ENCODE results near the gene SSBP4.

The SSBP4 gene

DNA sequence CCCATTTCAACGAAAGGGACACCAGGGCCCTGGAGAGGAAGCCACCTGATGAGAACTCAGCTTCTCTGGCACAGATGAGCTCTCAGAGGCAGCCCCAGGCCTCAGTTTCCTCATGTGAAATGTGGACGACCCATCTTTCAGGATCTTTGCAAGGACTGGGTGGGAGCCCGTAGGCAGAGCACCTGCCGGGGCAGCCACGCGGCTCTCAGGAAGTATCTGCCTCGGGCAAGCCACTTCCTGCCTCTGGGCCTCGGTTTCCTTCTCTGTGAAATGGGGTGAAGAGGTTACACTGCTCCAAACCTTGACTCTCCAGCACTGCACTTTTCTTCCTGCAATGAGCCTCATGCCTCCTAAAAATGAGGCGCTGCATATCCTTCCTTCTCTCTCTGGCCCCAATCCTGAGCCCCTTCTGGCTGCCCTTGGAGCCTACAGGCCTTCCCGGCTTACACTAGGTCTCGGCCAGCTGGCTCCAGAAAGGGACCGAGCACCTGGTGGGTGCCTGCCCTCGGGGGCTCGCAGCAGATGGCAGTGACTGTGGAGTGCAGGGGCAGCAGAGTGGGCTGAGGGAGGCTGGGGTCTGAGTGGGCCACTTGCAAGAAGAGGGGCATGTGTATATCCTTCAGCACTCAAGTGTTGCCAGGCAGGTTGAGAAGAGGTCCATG lies 3.5 kb downstream of the SSBP4 start:
- peak; percentile 60 for DNase-seq

DNA sequence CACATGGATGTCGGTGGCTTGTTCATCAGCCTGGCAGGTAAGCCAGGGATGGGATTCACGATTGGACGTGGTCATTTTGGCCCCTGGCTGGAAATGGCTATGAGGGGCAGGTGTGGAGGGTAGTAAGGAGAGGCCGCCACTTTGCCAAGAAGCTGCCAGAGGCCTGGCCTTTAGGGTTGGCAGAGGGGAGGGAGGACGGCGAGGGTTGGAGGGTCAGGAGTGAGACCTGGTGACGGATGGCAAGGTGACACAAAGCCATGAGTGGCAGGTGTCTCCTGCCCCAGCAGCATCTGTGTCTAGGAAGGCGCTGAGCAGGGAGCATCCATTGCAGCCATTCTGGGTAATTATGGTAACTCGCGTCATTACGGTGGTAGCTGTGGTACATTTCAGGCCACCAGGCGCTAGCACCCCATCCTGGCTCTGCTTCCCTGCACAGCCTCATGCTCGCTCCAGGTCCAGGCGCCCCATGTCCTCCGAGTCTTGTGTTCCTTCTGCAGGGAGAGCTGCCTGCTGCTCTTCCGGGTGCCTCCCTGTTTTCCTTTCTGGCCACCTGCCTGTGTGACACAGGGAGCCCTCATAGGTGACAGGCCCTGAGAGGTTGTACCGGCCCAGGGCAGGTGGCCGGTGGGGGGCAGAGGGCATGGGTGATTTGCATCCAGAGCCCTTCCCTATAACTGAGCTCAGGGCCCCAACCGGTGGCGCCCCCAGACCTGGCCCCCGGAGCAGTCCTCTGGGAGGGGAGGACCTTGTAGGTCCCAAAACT lies 4.2 kb downstream of the SSBP4 start:
- no peak for DNase-seq

- DNase-seq = no peak
Observed at GRCh38 chr19:18424122-18424889, 5.1 kb downstream of the SSBP4 start.

DNA sequence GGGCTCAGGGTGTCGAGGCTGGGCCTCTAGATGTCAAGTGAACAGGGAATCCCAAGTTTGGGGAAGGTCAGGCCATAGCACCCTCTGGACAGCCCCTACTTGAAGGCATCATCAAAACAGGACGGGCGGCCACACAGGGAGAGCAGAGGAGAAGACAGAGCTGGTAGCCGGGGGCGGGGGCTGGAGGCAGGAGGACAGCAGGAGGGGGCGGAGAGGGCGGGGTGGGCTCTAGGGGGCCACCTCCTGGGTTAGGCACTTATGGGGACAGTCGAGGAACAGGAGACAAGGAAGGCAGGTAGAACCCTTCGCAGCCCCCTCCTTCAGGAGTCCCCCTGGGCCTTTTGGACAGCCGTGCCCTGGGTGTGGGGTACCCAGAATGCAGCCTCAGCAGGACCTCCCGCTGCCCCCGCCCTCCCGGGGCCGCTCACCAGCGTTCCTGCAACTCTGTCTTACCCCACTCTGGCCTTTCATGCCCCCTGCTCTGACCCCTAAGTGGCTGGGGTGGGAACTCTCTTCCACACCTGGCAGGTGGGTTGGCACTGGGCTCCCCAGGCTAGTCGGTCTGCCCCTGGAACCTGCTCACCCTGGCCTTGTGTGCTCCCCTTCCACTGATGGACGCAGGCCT lies 5.8 kb downstream of the SSBP4 start:
- no peak for DNase-seq

GRCh38 chr19:18425515-18426415 lies 6.6 kb downstream of the SSBP4 start:
- DNase-seq = no peak

DNA sequence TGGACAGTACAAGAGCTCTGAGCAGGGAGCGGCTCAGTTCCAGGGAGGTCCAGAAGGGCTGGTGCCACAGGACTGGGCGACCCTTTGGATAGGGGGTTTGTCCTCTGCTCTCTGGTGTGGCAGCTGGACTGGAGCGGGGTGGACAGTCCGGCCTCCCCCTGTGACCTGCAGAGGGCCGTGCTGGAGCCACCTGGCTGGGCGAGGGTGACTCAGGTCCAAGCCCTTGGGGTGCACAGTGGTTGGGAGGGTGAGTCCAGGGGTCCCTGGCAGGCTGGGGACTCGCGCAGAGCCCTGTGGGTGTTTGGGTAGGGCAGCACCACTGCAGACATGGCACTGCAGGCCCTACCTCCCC lies 7.2 kb downstream of the SSBP4 start:
- DNase-seq = no peak

DNA sequence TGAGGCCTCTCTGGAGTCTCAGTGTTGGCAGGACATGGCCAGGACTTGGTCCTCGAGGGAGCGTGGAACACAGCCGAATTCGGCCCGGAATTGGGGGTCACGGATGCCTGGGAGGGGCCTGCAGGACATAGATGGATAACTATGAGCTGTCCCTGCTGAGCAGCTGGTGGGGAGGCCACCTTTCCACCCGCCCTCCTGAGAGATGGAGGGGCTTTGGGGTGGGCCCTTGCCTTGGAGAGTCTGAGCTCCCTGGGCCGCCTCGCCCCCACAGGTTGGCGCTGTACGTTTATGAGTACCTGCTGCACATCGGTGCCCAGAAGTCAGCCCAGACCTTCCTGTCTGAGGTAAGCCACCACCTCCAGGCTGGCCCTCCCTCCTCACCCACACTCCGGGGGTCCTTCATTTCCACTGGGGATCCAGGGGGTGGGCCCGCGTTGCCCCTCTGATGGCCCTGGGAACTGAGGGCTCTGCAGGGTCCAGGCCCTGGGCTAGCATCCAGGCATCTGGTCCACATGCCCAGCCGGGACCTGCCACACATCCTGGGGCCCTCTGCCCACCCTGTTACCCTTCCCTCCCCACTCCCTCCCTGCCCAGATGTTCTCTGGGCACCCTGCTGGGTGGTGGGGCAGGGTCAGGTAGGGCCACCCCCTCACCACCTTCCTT lies 8.0 kb downstream of the SSBP4 start:
- no peak for DNase-seq

DNA sequence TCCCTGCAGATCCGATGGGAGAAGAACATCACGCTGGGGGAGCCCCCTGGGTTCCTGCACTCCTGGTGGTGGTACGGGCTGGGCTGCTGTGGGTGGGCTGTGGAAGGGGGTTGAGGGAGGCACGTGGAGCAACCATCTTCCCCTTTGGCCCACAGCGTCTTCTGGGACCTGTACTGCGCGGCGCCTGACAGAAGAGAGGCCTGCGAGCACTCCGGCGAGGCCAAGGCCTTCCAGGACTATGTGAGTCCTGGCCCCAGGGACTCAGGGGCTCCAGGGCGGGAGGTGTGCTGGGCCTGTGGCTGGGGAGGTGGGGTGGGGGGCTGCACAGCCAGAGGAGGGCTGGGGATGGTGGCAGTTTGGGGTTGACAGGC lies 8.5 kb downstream of the SSBP4 start:
- DNase-seq = no peak

GRCh38 chr19:18428173-18428786 lies 9.1 kb downstream of the SSBP4 start:
- DNase-seq = no peak

DNA sequence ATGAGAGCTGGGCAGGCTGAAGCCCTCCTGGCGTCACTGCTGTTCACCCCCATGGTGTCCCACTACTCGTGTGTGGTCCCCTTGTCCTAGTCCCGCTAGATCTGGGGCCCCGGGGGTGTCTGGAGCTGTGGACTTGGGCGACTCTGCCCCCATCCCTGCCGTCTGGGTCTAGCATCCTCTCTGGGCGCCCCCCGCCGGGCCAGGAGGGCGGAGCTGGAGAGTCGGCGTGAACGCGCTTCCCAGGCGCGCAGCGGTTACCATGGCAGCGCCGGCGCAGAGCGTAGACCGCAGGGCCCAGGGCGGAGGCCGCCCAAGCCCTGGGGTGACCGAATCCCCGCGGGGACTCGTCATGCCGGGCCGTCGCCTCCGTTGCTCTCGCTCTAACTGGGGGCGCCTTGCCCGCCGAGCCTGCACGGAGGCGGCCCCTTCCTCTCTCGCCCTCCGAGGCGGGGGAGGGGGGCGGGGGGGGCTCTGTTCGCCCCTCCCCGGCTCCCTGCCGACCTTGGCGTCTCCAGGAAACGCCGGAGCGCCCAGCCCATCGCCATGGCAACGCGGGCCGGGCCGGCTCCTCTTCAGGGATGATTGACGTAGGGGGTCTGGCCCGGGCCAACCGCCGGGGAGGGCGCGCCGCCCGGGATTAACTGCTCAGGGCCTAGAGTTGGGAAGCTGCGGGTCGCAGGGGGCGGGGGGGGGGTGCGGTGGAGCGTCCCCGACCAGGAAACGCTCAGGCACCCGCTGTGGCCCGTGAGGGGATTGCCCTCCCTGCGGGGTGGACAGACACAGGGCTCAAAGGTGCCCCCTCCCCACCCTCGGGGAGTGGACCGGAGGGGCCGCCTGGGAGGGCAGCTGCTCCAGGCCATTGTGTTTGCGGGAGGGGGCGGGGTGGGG lies 9.8 kb downstream of the SSBP4 start:
- peak; percentile 89 for DNase-seq

GRCh38 chr19:18429717-18430416 lies 10.7 kb downstream of the SSBP4 start:
- no peak for DNase-seq

DNA sequence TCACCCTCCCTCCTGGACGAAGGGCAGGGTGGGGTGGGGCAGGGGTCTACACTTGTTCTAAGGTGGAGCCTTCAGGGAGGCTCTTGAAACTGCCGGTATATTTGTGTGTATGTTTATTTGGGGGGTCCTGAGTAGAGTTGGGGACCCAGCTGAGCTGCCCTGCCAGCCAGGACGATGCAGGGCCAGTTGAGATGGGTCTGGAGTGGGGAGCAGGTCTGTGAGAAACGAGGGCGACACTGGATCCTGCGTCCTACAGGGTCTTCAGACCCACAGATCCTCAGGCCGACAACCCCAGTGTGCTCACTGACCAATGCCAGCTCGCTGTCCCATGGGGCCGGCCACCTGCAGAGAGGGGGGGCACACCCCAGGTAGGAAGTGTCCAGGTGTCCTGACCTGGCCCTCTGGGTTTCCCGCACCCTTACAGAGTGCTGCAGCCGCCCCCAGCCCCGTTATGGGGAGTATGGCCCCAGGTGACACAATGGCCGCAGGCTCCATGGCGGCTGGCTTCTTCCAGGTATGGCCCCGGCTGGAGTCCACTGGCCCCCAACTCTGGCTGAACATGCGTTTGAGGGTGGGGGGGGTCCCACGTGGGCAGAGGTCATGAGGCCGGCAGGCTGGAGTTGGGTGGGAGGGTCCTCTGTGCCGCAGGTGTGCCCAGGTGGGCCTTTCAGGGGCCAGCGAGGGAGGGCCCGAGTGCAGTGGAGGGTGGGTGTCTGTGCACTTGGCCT lies 11.4 kb downstream of the SSBP4 start:
- DNase-seq = no peak

- DNase-seq = no peak
Observed at GRCh38 chr19:18431351-18432197, 12.4 kb downstream of the SSBP4 start.

- DNase-seq = no peak
Observed at GRCh38 chr19:18432275-18433014, 13.2 kb downstream of the SSBP4 start.

DNA sequence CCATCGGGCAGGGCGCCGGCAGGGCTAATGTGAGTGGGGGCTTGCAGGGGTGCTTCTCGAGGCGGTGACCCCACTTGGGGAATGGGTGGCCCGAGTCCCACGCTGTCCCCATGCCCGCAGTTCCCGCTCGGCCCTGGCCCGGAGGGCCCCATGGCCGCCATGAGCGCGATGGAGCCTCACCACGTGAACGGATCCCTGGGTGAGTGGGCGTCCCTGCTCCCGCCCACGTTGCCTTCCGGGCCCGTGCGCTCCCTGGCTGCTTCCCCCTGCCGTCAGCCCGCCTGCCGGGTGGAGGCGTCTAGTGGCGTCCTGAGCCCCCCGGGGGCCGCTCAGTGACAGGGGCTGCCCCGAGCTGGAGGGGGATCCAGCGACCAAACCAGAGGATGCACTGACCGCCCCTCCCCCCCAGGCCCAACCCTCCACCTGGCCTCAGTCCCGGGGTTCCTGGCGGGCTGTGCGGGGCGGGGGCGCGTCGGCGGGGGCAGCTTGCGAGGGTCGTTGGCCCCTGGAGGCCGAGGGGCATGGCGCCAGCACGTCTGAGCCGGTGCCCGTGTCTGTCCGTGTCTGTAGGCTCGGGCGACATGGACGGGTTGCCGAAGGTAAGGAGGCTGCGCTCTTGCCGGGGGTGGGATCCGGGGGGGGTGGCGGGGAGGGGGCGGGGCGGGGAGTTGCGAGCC lies 14.0 kb downstream of the SSBP4 start:
- DNase-seq = no peak

DNA sequence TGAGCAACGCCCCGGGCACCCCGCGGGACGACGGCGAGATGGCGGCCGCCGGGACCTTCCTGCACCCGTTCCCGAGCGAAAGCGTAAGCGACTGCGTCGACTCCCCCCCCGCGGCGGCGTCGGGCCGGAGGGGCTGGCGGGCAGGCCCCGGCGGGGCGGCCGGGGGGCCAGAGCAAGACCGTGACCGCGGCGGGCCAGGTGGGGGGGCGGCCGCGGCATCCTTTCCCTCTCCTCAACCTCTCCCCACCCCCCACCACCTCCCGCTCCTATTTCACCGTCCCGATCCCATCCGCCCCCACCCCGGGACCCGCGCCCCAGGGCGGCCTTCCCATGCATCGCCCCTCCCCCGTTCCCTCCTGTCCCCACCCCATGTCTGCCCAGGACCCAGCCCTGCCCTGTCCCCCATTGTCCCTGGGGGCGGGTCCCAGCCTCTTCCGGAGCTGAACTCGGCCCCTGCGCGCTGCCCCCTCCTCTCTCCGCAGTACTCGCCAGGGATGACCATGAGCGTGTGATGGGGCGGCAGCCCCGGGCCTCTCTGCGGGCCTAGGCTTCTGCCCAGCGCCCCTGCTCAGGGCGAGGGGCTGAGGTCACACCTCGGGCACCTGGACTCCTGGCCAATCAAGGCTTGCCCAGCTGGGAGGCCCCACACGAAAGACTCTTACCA lies 14.7 kb downstream of the SSBP4 start:
- no peak for DNase-seq
